HepG2 (cell line): ENCODE measurements around the gene PALMD. TPM values are rescaled to one million over a fixed set of nuclear protein-coding genes. Genes with fewer than 3 reads are reported as not detected.

ENCODE experiments used
- ARNT ChIP-seq: fragments of 450-650 bp; IDR thresholded peaks from 2 replicates; pipeline ENCODE4 v1.6.1; 2017
- BHLHE40 ChIP-seq: IDR thresholded peaks from 2 replicates; pipeline ENCODE4 v1.6.1; 2011; ENCODE audit warnings: low read length, improper control_type of control experiment
- BRF2 ChIP-seq: sonication (generic); formaldehyde crosslinking; IDR thresholded peaks from 2 replicates; pipeline ENCODE4 v1.8.1; 2022; ENCODE audit warnings: mild to moderate bottlenecking, missing genetic modification reagents
- CREM ChIP-seq, 2 experiments: sonication (generic) in 1 of 2; formaldehyde crosslinking in 1 of 2; IDR thresholded peaks; 2 replicates each; pipeline versions ENCODE4 v1.4.0 to v1.6.1; 2016 to 2020; ENCODE audit warnings: antibody characterized with exemption in 1 of 2, mild to moderate bottlenecking in 1 of 2, missing genetic modification reagents in 1 of 2
- DMTF1 ChIP-seq: sonication (generic); formaldehyde crosslinking; IDR thresholded peaks from 2 replicates; pipeline ENCODE4 v1.4.0; 2020; ENCODE audit warnings: mild to moderate bottlenecking, missing genetic modification reagents
- IKZF5 ChIP-seq: IDR thresholded peaks from 2 replicates; pipeline ENCODE4 v1.6.1; 2018; ENCODE audit warnings: missing genetic modification reagents, mild to moderate bottlenecking, missing compliant biosample characterization
- MIER2 ChIP-seq: IDR thresholded peaks from 2 replicates; pipeline ENCODE4 v1.6.1; 2016; ENCODE audit warnings: missing biosample characterization, missing genetic modification reagents
- NCOA5 ChIP-seq: sonication (generic); formaldehyde crosslinking; IDR thresholded peaks from 2 replicates; pipeline ENCODE4 v1.4.0; 2020; ENCODE audit warnings: missing genetic modification reagents
- PRDM15 ChIP-seq: sonication (generic); formaldehyde crosslinking; IDR thresholded peaks from 2 replicates; pipeline ENCODE4 v1.4.0; 2020; ENCODE audit warnings: missing genetic modification reagents
- RFX5 ChIP-seq: IDR thresholded peaks from 2 replicates; pipeline ENCODE4 v1.6.1; 2011; ENCODE audit warnings: low read depth, low read length, improper control_type of control experiment
- ZFP62 ChIP-seq: sonication (generic); formaldehyde crosslinking; IDR thresholded peaks from 2 replicates; pipeline ENCODE4 v1.4.0; 2020; ENCODE audit warnings: missing genetic modification reagents
- ZNF281 ChIP-seq: sonication (generic); formaldehyde crosslinking; IDR thresholded peaks from 2 replicates; pipeline ENCODE4 v1.4.0; 2020; ENCODE audit warnings: missing genetic modification reagents, borderline replicate concordance
- ZNF563 ChIP-seq: sonication (generic); formaldehyde crosslinking; IDR thresholded peaks from 2 replicates; pipeline ENCODE4 v1.8.0; 2022; ENCODE audit warnings: mild to moderate bottlenecking, moderate library complexity, missing genetic modification reagents
- ZNF567 ChIP-seq: sonication (generic); formaldehyde crosslinking; IDR thresholded peaks from 2 replicates; pipeline ENCODE4 v1.8.1; 2023; ENCODE audit warnings: mild to moderate bottlenecking, missing genetic modification reagents, borderline replicate concordance
- ZNF740 ChIP-seq: sonication (generic); formaldehyde crosslinking; IDR thresholded peaks from 2 replicates; pipeline ENCODE4 v1.4.0; 2020; ENCODE audit warnings: missing genetic modification reagents
- ZNF746 ChIP-seq: sonication (generic); formaldehyde crosslinking; IDR thresholded peaks from 2 replicates; pipeline ENCODE4 v1.8.0; 2022; ENCODE audit warnings: mild to moderate bottlenecking, missing genetic modification reagents
- ZNF782 ChIP-seq: sonication (generic); formaldehyde crosslinking; IDR thresholded peaks from 2 replicates; pipeline ENCODE4 v1.4.0; 2020; ENCODE audit warnings: missing genetic modification reagents, mild to moderate bottlenecking, borderline replicate concordance
- polyA plus RNA-seq, 8 experiments: library from polyadenylated mRNA; depleted of rRNA in 3 of 8; stranded (reverse) in 7 of 8; unstranded in 1 of 8; fragments of >200 nt; fragmentation: Illumina TruSeq in 4 of 8; extraction: Trizol in 4 of 8; gene quantifications; 2 replicates each; pipeline versions ENCODE4 v1.2.1 to v1.2.3, GENCODE V29; 2011 to 2016; ENCODE audit warnings: low read depth in 4 of 8, missing spikeins in 1 of 8, mixed read lengths in 1 of 8; ENCODE audit not compliant: insufficient read depth in 1 of 8
- total RNA-seq, 5 experiments: library from RNA; depleted of rRNA; stranded (reverse); fragments of >200 nt; fragmentation: Illumina TruSeq; extraction: Trizol; gene quantifications; 2 replicates each; pipeline ENCODE4 v1.2.3, GENCODE V29; 2016; ENCODE audit warnings: low read depth in 1 of 5

PALMD gene
- total and polyA plus RNA-seq, 2 of the 13 experiments (the other 11 are each of a cell fraction or from before 2014, with no cell fraction given), result 5.5 to 31.1 TPM

GRCh38 chr1:99645699-99646531 lies at the start of gene PALMD (continued):
- TF ChIP-seq ZNF281 (CRISPR knock-in tag) (no peak), DMTF1 (CRISPR knock-in tag) (no peak), ZNF782 (CRISPR knock-in tag) (no peak), ZNF746 (no peak), ZNF567 (CRISPR knock-in tag) (no peak), IKZF5 (no peak), MIER2 (CRISPR knock-in tag) (no peak), CREM (IDR thresholded peaks at IDR 0.05) (no peak), CREM (CRISPR knock-in tag; IDR thresholded peaks at IDR 0.05) (no peak), BRF2 (CRISPR knock-in tag) (no peak), BHLHE40 (no peak), RFX5 (no peak), ZNF740 (CRISPR knock-in tag) (no peak), ARNT (no peak), ZFP62 (CRISPR knock-in tag) (no peak), PRDM15 (CRISPR knock-in tag) (no peak), ZNF563 (peak; percentile 62; the same call in 1 of the 2 replicates), NCOA5 (no peak)
